HepG2 (cell line): ENCODE results near the gene TMEM14B. TPM values are rescaled to one million over a fixed set of nuclear protein-coding genes. Genes with fewer than 3 reads are reported as not detected.

ENCODE experiments used
- CENPX ChIP-seq: sonication (generic); formaldehyde crosslinking; IDR thresholded peaks from 2 replicates; pipeline ENCODE4 v1.9.0; 2021; ENCODE audit warnings: mild to moderate bottlenecking, missing genetic modification reagents, moderate library complexity
- CHD4 ChIP-seq: fragments of 200-600 bp; sonication (generic); IDR thresholded peaks from 2 replicates; pipeline ENCODE4 v1.7.0; 2017; ENCODE audit warnings: mild to moderate bottlenecking, low read length, borderline replicate concordance
- FOXJ3 ChIP-seq: sonication (generic); formaldehyde crosslinking; IDR thresholded peaks from 2 replicates; pipeline ENCODE4 v1.4.0; 2020; ENCODE audit warnings: missing genetic modification reagents, mild to moderate bottlenecking, borderline replicate concordance
- JUND ChIP-seq: sonication (generic); formaldehyde crosslinking; IDR thresholded peaks from 2 replicates; pipeline ENCODE4 v1.8.0; 2022; ENCODE audit warnings: mild to moderate bottlenecking, missing genetic modification reagents
- MAZ ChIP-seq, 2 experiments: sonication (generic) in 1 of 2; formaldehyde crosslinking in 1 of 2; IDR thresholded peaks; 2 replicates each; pipeline versions ENCODE4 v1.5.0 to v1.6.1; 2012 to 2020; ENCODE audit warnings: low read depth in 2 of 2, mild to moderate bottlenecking in 2 of 2, borderline replicate concordance in 1 of 2, improper control_type of control experiment in 1 of 2, low read length in 1 of 2, missing genetic modification reagents in 1 of 2, moderate library complexity in 1 of 2
- MED1 ChIP-seq: sonication (generic); formaldehyde crosslinking; IDR thresholded peaks from 2 replicates; pipeline ENCODE4 v1.4.0; 2020; ENCODE audit warnings: missing genetic modification reagents
- NR2F1 ChIP-seq, 2 experiments: fragments of 450-650 bp in 1 of 2; formaldehyde crosslinking in 1 of 2; IDR thresholded peaks; 2 replicates each; pipeline versions ENCODE4 v1.5.0 to v1.6.1; 2016 to 2020; ENCODE audit warnings: mild to moderate bottlenecking in 1 of 2, missing compliant biosample characterization in 1 of 2, missing genetic modification reagents in 1 of 2, moderate library complexity in 1 of 2
- PAF1 ChIP-seq: IDR thresholded peaks from 2 replicates; pipeline ENCODE4 v1.6.1; 2016; ENCODE audit warnings: missing genetic modification reagents, missing compliant biosample characterization
- PHF21A ChIP-seq: sonication (generic); formaldehyde crosslinking; IDR thresholded peaks from 2 replicates; pipeline ENCODE4 v1.5.0; 2020; ENCODE audit warnings: mild to moderate bottlenecking, missing genetic modification reagents
- RBAK ChIP-seq: sonication (generic); formaldehyde crosslinking; IDR thresholded peaks from 2 replicates; pipeline ENCODE4 v1.5.1; 2020; ENCODE audit warnings: mild to moderate bottlenecking, missing genetic modification reagents
- SSRP1 ChIP-seq: IDR thresholded peaks from 2 replicates; pipeline ENCODE4 v1.6.1; 2016; ENCODE audit warnings: control low read depth
- SUZ12 ChIP-seq: fragments of 150-350 bp; IDR thresholded peaks from 2 replicates; pipeline ENCODE4 v1.6.1; 2014; ENCODE audit warnings: low read depth, low read length
- TFDP2 ChIP-seq: sonication (generic); formaldehyde crosslinking; IDR thresholded peaks from 2 replicates; pipeline ENCODE4 v1.4.0; 2020; ENCODE audit warnings: missing genetic modification reagents
- ZBTB26 ChIP-seq: IDR thresholded peaks from 2 replicates; pipeline ENCODE4 v1.6.1; 2016; ENCODE audit warnings: missing compliant biosample characterization, missing genetic modification reagents, borderline replicate concordance
- ZBTB7B ChIP-seq: sonication (generic); formaldehyde crosslinking; IDR thresholded peaks from 2 replicates; pipeline ENCODE4 v1.4.0; 2020; ENCODE audit warnings: missing genetic modification reagents
- ZKSCAN1 ChIP-seq: fragments of 150-350 bp; IDR thresholded peaks from 2 replicates; pipeline ENCODE4 v1.6.1; 2014; ENCODE audit warnings: low read length
- ZNF362 ChIP-seq: sonication (generic); formaldehyde crosslinking; IDR thresholded peaks from 2 replicates; pipeline ENCODE4 v1.4.0; 2020; ENCODE audit warnings: missing genetic modification reagents, mild to moderate bottlenecking, borderline replicate concordance
- ZNF496 ChIP-seq: sonication (generic); formaldehyde crosslinking; IDR thresholded peaks from 2 replicates; pipeline ENCODE4 v1.8.1; 2023; ENCODE audit warnings: mild to moderate bottlenecking, moderate library complexity, missing genetic modification reagents; ENCODE audit not compliant: insufficient replicate concordance
- ZNF589 ChIP-seq: sonication (generic); formaldehyde crosslinking; conservative IDR thresholded peaks from 2 replicates; pipeline ENCODE4 v1.8.0; 2022; ENCODE audit warnings: mild to moderate bottlenecking, moderate library complexity, missing genetic modification reagents
- ZNF616 ChIP-seq: sonication (generic); formaldehyde crosslinking; IDR thresholded peaks from 2 replicates; pipeline ENCODE4 v1.5.0; 2020; ENCODE audit warnings: low read depth, mild to moderate bottlenecking, missing genetic modification reagents
- polyA plus RNA-seq, 8 experiments: library from polyadenylated mRNA; depleted of rRNA in 3 of 8; stranded (reverse) in 7 of 8; unstranded in 1 of 8; fragments of >200 nt; fragmentation: Illumina TruSeq in 4 of 8; extraction: Trizol in 4 of 8; gene quantifications; 2 replicates each; pipeline versions ENCODE4 v1.2.1 to v1.2.3, GENCODE V29; 2011 to 2016; ENCODE audit warnings: low read depth in 4 of 8, missing spikeins in 1 of 8, mixed read lengths in 1 of 8; ENCODE audit not compliant: insufficient read depth in 1 of 8
- total RNA-seq, 5 experiments: library from RNA; depleted of rRNA; stranded (reverse); fragments of >200 nt; fragmentation: Illumina TruSeq; extraction: Trizol; gene quantifications; 2 replicates each; pipeline ENCODE4 v1.2.3, GENCODE V29; 2016; ENCODE audit warnings: low read depth in 1 of 5
- TF ChIP-seq, protein P1 (sequence below): sonication (generic); formaldehyde crosslinking; conservative IDR thresholded peaks from 2 replicates; pipeline ENCODE4 v1.4.0; 2020; ENCODE audit warnings: missing genetic modification reagents
- TF ChIP-seq, protein P2 (sequence below): IDR thresholded peaks from 2 replicates; pipeline ENCODE4 v1.6.1; 2016; ENCODE audit warnings: mild to moderate bottlenecking
- TF ChIP-seq, protein P3 (sequence below): sonication (generic); formaldehyde crosslinking; IDR thresholded peaks from 2 replicates; pipeline ENCODE4 v1.8.1; 2023; ENCODE audit warnings: missing genetic modification reagents, inconsistent platforms, borderline replicate concordance

TMEM14B gene
- total and polyA plus RNA-seq, 2 of the 13 experiments (the other 11 are each of a cell fraction or from before 2014, with no cell fraction given): 133 to 200 TPM

DNA sequence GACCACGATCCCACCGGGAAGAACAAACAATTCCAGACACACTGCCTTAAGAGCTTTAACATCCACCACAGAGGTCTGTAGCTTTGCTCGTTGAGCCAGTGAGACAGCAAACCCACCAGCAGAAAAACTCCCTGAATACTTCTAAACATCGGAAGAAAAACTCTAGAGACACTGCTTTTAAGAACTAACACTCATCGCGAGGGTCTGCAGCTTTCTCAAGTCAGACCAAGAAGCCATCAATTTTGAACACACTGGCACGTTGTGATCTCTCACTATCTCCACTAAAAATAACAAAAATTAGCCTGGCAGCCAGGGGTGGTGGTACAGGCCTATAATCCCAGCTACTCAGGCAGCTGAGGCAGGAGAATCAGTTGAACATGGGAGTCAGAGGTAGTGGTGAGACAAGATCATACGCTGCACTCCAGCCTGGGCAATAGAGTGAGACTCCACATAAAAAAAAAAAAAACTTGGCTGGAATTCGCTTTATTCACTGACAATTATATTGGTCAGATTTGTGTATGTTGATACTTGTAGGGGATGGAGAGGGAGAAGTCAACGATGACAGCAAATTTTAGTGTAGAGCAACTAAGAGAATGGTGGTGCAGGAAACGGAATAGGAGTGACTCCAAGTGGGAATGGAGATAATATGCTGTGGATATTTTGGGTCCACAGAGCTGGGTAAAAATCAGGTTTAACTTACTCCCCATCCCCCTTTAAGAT lies 25.6 kb upstream of the TMEM14B start (continued):
- TF ChIP-seq SSRP1 (CRISPR knock-in tag) (no peak; the same call in 1 of the 2 replicates), MAZ (IDR thresholded peaks at IDR 0.05; ENCODE audit: borderline replicate concordance, low read depth, low read length) (no peak), MAZ (CRISPR knock-in tag; IDR thresholded peaks at IDR 0.05; ENCODE audit: low read depth) (no peak), JUND (CRISPR knock-in tag) (no peak), PHF21A (CRISPR knock-in tag) (no peak), PAF1 (CRISPR knock-in tag) (peak; percentile 57; the same call in 1 of the 2 replicates), MED1 (peak; percentile 5; the same call in 1 of the 2 replicates), CENPX (CRISPR knock-in tag) (no peak), ZNF616 (CRISPR knock-in tag) (no peak), ZKSCAN1 (no peak), ZBTB7B (CRISPR knock-in tag) (no peak), TFDP2 (CRISPR knock-in tag) (no peak), FOXJ3 (no peak), NR2F1 (CRISPR knock-in tag; IDR thresholded peaks at IDR 0.05) (no peak), ZNF589 (no peak), ZNF496 (CRISPR knock-in tag) (no peak), SUZ12 (no peak), CHD4 (no peak), RBAK (CRISPR knock-in tag) (no peak), ZNF362 (CRISPR knock-in tag) (no peak), ZBTB26 (no peak)
- TF ChIP-seq, protein P1, sequence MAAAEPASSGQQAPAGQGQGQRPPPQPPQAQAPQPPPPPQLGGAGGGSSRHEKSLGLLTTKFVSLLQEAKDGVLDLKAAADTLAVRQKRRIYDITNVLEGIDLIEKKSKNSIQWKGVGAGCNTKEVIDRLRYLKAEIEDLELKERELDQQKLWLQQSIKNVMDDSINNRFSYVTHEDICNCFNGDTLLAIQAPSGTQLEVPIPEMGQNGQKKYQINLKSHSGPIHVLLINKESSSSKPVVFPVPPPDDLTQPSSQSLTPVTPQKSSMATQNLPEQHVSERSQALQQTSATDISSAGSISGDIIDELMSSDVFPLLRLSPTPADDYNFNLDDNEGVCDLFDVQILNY (CRISPR knock-in tag): no peak
- TF ChIP-seq, protein P2, sequence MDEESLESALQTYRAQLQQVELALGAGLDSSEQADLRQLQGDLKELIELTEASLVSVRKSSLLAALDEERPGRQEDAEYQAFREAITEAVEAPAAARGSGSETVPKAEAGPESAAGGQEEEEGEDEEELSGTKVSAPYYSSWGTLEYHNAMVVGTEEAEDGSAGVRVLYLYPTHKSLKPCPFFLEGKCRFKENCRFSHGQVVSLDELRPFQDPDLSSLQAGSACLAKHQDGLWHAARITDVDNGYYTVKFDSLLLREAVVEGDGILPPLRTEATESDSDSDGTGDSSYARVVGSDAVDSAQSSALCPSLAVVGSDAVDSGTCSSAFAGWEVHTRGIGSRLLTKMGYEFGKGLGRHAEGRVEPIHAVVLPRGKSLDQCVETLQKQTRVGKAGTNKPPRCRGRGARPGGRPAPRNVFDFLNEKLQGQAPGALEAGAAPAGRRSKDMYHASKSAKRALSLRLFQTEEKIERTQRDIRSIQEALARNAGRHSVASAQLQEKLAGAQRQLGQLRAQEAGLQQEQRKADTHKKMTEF (CRISPR knock-in tag): no peak
- TF ChIP-seq, protein P3, sequence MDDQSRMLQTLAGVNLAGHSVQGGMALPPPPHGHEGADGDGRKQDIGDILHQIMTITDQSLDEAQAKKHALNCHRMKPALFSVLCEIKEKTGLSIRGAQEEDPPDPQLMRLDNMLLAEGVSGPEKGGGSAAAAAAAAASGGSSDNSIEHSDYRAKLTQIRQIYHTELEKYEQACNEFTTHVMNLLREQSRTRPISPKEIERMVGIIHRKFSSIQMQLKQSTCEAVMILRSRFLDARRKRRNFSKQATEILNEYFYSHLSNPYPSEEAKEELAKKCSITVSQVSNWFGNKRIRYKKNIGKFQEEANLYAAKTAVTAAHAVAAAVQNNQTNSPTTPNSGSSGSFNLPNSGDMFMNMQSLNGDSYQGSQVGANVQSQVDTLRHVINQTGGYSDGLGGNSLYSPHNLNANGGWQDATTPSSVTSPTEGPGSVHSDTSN: no peak
